Activated T-helper 9 cell treated with anti-CD3 and anti-CD28 coated beads, Interleukin-2, amount 50 U/mL, for 16 hours (primary cell): ENCODE measurements around the gene PPFIA1.
"Not testable (repeated sequence)": the region's sequence is repeated elsewhere in the genome, so short reads cannot be mapped to it uniquely, and the experiment has no call there.

Experiments used
- DNase-seq: peaks from one replicate; pipeline ENCODE4 v3.0.0-alpha.2; 2020; ENCODE audit warnings: low read depth

Gene PPFIA1

DNA sequence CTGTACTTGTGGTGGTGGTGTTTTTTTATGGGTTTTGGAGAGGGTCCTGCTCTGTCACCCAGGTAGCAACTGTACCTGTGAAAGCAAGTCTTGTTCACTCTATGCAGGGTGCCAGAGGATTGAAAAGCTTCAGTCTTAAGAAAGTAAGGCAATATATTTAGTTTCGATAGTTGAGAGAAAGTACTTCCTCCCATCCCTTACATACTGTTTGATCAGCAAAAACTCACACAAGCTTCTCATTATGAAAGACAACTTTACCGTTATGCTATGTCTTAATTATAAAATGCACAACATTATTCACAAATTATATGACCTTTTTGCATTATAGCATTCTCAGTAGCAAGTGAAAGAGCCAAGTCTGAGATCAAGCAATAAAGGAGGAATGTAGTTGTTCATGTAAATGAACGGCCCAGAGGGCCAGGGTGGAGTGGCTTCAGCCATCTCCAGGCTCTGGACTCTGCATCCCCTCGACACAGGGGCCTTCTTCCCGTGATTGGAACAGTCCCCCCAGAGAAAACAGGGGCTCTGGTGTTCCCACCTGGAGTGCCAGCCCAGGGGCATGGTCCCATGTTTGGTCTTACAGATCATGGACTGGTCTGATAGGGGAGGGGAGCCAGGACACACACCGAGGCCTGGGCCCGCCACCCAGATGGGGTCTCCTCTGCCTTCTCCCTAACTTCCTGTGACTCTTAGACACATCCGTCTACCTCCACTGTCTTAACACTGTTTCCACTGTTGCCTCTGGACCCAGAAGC lies 89.1 kb downstream of the PPFIA1 start:
- DNase-seq = no peak

DNA sequence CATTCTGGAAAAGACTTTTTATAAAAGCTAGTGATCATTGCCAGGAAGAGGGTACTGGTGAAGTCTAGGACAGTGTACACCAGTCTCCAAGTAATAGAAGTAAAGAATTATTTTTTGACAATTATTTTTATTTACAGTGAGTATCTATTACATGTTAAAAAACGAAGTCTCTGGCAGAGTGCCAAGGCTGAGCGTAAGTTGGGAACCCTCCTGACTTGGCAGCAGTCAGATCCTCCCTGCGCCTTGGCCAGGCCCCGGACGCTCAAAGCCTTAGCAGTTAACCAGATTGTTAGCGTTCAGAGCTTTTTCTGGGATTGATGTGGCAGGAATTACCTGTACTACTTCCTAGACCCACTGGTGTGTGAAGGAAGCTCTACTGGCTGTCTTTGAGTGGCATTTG lies 89.7 kb downstream of the PPFIA1 start:
- no peak for DNase-seq

DNA sequence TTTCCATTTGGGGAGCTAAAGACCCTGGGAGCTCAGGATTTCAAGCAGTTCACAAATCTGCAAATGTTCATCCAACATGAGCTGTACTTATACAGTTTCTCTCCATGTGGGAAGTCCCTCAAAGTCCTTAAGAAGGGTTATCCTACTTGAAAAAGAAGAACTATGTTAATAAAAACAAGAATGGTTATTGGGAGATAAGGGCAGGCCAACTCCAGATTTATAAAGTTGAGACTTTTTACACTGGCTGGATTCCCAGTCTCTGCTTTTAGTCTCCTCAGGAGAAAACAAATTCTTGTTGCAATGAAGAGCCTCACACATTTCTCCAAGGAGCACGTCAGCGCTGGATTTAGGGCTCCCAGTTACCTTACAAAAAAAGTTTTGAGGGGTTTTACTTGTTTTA lies 93.7 kb downstream of the PPFIA1 start:
- DNase-seq = no peak

DNA sequence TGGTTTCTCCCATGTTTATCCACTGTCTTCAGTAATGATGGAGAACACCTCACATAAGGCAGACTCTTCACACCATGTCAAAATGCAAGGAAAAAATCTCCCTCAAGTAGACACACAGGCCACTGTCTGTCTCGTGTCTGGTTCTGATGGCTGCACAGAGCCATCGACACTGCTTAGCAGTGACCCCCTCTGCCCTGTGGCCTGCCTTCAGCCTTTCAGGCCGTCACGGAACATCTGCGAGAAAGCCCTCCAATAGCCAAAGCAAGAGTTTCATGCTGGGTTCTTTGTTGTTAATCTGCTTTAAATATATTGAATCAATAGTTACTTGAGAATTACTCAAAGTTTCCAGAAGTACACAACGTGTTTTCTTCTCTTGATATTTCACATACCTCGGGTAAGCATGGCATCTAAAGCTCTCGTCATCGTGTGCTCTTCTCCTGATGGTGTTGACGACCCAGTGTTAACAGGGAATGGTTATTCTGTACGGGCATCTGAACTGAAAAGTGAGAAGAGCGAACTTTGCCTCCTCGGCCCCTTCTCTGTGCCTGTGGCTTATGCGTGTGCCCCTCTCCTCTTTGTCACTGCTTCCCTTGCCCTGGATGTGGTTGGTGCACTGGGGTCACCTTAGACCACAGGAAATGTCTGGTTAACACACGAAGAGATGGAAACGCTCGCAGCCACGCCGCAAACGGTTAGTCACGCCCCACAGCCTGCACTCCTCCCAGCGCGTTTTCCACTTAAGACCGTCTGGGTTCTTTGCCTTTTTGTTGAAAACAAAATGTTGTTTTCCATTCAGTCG lies 94.5 kb downstream of the PPFIA1 start:
- peak; percentile 55 for DNase-seq

DNA sequence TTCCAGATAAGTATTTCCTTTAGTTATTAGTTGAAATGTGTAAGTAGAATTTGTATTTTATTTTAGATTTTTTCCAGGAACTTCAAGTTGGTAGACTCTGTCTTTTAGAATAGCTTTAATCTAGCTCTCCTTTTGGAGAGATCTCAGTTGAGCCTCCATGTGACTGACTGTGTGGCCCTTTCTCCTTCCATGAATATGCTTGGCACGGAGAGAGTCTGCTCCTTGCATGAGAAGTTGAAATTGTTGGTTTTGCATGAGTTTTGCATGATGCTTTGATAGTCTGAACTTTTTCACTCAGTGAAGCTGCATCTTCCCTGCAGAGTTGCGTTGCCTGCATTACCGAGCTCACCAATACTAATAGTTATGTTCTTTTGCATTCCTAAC lies 95.0 kb downstream of the PPFIA1 start:
- no peak for DNase-seq

DNA sequence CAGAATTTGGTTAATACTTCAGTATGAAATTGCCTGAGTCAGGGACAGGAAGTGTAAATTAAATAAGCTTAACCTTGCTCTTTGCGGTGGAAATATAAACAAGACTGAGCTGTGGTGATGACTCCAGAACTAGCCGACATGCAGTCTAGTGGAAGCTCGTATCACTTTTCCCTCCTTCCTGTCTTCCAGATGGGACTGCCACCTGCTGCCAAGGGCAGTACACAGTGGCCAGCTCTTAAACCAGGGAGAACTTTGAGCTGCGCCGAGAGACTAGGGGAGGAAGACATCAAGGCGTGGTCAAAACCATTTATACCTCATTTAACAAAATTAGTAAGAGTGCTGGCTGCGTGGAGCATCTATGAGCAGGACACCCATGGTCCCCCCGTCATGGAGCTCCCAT lies 96.6 kb downstream of the PPFIA1 start:
- DNase-seq = no peak

DNA sequence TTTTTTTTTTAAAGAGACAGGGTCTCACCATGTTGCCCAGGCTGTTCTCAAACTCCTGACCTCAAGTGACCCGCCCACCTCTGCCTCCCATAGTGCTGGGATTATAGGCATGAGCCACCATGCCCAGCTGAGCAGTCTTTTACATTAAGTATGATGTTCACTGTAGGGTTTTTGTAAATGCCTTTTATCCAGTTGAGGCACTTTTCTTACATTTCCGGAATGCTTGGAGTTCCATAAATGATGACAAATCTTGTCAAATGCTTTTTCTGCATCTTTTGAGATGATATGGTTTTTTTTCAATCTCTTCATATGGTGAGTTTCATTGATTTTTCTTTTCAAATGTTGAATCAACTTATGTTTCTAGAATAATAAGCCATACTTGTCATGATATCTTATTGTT lies 98.5 kb downstream of the PPFIA1 start:
- DNase-seq = no peak

DNA sequence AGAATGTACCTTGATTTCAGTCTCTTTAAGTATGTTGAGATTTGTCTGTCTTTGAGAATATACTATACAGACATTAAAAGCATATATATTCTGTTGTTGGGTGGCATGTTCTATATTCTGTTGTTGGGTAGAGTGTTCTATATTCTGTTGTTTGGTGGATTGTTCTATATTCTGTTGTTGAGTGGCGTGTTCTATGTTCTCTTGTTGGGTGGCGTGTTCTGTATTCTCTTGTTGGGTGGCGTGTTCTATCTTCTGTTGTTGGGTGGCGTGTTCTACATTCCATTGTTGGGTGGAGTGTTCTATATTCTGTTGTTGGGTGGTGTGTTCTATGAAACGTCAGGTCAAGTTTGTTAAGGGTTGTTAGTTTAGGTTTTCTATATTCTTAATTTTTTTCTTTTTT lies 100.8 kb downstream of the PPFIA1 start:
- DNase-seq = no peak

DNA sequence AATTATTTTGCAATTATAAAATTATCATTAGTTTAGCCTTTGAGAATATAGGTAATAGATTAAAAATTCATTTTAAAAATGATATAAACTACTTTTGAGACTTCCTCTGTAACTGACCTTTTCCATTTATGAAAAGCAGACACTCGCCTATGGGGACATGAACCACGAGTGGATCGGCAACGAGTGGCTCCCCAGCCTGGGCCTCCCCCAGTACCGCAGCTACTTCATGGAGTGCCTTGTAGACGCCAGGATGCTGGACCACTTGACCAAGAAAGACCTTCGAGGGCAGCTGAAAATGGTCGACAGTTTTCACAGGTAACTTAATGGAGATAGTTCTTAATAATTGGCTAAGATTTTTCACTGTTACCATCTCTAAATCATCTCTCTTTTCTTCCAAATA lies 101.6 kb downstream of the PPFIA1 start:
- DNase-seq = no peak

DNA sequence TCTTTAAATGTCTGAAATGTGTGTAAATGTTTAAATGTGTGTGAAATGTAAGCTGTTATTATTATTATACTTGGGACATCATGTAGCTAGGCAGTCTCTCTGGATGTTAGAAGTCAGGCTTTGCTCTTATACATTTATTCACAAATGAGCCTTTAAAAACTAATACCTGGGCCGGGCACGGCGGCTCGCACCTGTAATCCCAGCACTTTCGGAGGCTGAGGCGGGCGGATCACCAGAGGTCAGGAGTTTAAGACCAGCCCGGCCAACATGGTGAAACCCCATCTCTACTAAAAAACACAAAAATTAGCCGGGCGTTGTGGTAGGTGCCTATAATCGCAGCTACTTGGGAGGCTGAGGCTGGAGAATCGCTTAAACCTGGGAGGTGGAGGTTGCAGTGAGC lies 106.1 kb downstream of the PPFIA1 start:
- DNase-seq = no peak

DNA sequence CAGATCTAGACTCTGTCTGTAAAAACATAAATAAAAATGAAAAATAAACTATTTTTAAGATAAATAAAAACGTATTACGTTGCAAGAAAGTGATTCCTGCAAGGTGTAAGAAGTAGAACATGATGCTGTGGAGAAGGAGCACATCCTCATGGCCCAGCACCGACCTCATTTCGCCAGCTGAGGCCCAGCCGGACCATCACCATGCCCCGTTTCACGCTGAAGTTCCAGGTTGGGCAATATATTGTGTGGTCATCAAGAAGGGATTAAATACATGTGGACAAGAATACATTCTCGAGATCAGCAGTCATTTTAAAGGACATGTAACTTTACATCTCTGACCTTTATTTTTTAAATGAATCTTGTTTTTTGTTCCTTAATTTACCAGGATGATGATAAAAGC lies 107.2 kb downstream of the PPFIA1 start:
- DNase-seq = no peak

DNA sequence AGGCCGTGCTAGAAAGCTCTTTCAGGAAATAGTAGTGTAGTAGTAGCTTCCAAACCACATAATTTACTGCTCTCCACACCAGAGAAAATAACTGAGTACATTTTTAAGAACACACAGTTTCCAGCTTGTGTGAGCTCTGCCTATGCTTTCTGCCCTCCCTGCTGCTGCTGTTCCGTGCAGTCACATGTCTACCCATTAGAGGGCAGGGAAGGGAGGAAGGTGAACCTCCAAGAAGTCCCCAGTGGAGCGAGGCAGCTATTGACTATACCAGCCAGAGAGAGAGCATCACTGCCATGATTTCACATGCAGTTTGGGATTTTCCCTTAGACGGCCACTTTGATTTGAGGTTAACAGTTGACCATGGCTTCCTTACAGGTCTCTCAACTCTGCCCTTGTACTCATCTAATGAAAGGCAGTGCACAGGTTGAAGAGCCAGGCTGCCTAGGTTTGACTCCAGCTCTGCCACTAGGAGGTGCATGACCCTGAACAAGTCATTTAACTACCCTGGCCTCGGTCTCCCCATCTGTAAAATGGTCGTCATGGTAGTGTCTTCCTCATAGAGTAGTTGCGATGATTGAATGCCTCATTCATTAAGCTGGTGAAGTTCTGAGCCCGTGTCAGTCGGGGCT lies 108.1 kb downstream of the PPFIA1 start:
- DNase-seq = no peak

DNA sequence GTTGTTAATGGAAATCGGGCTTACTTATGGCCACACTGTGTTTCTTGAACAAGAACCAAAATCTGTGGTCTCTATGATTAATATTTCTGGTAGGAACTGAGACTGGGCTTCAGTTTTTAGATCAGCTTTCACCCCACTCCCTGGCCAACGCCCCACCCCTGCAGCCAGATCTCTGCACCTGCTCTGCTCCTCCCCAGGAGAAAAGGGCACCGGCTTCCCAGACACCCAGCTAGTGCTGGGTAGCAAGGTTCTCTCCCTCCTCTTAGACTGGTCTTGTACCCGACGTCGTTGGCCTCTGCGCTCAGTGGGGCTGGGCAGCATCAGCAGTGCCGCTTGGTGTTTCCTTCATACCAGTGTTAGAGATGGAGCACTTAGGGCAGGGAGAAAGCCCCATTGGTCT lies 110.9 kb downstream of the PPFIA1 start:
- DNase-seq = no peak

DNA sequence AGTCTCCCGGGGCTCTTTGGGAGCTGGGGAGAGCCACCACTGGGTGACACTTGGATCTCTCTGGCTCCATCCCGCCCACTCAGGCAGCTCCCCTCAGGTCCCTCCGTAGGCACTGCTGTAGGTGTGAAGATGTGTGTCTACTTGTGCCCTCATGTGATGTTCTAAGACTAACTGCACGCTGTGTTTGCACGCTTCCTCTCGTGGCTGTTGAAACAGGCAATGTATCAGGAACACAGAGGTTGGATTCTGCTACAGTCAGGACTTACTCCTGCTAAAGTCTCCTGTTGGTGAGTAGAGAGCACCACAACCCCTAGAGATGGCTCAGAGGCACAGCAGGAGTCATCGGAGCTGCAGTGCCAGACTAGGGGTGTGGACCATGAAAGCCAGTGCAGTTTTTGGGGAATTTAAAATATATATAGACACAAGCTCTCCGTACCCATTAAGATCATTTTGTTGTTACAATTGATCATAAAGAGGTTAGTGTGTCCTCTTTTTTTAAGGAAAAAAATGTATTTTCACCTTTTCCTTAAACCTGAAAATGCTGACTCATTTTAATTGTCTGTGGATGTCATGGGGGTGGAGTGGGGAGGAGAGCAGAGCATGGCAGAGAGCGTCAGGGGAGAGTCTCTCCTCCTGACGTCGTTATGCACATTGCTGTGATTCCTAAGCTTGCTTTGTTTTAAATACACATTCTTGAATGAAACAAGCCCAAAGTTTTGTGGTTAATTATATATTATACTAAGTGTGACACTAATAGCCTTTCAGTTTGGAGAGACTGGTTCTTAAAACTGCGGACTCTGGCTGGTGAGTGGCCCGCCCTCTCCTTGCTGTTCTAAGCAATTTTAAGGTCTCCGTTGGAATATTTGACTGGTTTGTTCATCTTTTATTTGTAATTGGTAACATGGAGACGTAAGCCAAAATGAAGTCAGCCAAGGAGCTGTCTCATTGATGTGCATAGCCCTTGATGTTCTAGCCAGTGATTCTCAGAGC lies 111.7 kb downstream of the PPFIA1 start:
- no peak for DNase-seq

DNA sequence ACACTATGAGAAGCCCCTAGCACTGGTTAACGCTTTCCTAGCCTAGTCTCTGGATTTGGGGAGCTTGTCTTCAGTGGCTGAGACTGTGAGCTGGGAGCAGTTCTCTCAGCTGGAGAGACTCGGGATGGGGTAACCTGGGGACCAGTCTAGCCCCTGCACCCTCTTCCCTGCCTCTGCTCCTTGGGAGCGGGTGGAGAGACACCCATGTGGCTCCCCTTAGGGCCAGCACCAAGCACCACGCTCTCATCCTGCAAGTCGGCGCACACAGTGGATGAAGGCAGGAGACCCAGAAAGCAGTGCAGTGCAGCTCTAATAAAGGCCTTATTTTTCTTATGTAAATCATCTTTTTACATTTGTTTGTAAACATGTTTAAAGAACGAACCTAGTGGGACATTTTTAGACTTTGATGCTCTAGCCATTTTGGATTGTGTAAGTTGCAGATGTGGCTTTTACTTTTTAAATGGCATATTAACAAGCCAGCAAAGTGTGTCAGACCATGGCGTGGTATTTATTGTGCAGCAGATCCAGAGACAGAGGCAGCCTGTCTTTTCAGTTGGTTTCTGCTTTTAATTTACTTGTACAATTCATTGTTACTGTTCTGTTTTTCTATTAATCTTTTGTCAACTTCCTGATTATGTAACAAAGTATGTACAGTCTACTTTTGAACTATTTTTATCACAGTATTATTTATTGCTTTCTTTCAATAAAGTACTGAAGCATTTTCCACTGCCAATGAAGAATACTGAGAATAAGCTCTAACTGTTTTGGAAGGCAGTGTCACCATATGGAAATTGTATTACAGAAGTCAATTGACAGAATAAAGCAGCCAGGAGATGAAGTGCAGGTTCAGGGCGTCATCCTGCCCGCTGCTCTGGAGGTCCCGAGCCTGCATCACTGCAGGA lies 113.4 kb downstream of the PPFIA1 start:
- DNase-seq = no peak

DNA sequence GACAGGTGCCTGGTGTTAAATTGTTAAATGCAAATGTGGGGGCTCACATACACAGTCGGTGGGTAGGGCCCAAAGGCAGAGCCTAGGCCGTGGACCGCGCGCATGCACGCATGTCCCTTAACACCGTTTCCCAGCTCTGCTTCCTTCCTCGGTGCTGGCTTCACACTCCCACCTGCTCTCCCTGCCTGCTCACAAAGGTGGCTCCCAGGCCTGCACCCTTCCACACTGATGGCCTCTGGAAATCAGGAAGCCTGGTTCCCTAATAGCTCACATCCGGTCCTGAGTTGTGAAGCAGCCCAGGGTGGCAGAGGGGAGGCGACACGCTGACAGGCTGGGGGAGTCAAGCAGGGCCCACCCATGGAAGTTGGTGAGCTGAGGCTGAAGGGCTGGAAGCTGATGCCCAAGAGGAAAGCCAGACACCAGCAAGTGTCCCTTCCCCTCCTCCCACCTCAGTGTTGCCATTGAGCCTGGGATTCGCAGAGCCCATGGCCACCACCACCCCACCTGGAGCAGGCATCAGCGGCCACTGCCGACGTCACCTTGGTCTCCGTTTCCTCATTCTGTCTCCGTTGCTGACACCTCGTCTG lies 114.2 kb downstream of the PPFIA1 start:
- DNase-seq = no peak

DNA sequence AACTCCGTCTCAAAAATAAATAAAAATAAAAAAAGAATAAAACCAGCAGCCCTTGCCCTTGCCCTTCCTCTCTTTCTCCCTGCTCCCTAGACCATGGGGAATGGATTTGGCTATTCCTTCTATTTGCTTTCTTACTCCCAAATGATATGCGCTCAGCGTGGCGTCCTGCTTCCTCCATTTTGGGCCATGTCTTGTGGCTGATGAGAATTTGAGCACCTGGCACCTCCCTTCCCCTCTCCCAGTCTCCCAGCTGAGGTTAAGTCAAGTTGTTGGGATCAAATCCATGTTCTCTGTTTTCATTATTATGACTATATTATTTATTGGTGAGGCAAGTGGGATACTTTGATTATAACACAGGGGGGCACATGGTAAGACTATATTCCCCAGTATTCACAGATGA lies 117.1 kb downstream of the PPFIA1 start:
- DNase-seq = no peak

DNA sequence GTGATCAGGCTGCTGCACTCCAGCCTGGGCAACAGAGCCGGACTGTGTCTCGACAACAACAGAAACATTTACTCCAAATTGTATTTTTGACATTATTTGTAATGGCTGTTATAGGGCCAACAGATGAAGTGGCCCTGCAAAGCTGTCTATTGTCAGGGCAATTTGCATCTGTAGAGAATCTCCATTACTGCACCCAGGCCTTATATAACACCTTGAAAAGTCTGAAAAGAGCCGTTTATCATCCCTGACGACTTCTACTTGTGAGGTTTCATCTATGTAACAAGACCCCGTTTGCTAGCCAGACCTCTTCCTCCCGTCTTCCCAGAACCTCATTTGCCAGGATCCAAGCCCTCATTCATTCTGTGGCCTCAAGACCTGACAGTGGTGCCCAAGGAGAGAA lies 118.7 kb downstream of the PPFIA1 start:
- DNase-seq = no peak

DNA sequence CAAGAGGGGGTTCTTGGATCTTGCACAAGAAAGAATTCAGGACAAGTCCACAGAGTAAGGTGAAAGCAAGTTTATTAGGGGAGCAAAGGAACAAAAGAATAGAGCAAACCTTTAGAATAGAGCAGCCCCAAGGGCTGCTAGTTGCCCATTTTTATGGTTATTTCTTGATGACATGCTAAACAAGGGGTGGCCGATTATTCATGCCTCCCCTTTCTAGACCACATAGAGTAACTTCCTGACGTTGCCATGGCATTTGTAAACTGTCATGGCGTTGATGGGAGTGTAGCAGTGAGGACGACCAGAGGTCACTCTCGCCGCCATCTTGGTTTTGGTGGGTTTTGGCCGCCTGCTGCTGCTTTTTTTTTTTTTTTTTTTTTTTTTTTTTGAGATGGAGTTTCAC lies 120.4 kb downstream of the PPFIA1 start:
- DNase-seq = not testable (repeated sequence)

DNA sequence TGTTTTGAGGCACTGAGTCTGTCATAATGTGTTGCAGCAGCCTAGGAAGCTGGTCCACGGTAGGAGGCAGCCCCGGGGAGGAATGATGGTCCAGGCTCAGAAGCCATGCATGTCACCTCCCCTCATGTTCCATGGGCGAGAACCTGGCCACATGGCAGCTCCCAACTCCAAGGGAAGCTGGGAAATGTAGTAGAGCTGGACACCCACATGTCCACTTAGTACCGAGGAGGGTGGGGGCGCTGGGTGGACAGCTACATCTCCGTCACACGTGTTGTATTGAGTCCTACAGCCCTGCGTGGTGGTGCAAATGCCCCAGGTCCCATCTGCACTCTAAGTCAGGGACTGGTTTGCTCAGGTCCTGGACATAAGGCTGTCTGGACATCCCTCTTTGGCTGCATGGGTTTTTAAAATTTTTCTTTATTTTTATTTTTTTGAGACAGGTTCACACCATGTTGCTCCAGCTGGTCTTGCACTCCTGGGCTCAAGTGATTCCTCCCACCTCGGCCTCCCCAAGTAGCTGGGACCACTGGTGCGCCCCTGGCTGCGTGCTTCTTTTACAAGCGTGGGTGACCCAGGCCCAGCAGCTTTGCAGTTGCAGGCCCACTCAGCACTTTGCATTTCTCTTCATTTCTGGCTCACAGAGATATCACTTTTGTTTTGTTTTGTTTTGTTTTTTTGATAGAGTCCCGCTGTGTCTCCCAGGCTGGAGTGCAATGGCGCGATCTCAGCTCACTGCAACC lies 123.9 kb downstream of the PPFIA1 start:
- DNase-seq = no peak
